NCI-H146 (cell line): Measurements from ENCODE around the gene MREG.
"Not testable (repeated sequence)": the region's sequence is repeated elsewhere in the genome, so short reads cannot be mapped to it uniquely, and the experiment has no call there.

Experiments used
- DNase-seq: peaks from one replicate; lab custom pipeline; 2025; lab: John Stamatoyannopoulos, UW

Gene MREG

DNA sequence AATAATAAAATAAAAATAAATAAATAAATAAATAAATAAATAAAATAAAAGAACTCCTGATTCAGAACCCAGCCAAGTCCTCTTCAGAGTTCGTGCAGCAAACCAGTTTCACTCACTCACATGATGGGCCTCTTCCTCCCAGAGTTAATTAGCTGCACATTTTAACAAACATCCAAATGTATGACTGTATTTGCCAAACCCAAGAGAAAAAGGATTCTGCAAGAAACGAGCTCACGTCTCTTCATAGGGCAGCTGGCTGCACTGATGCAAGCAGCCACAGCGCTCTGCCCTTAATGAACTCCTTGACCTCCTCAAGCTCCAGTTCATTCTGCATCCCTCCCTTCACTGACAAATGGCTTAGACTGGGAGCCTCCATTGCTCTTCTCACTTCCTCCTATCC lies 55.1 kb downstream of the MREG start:
- no peak for DNase-seq

DNA sequence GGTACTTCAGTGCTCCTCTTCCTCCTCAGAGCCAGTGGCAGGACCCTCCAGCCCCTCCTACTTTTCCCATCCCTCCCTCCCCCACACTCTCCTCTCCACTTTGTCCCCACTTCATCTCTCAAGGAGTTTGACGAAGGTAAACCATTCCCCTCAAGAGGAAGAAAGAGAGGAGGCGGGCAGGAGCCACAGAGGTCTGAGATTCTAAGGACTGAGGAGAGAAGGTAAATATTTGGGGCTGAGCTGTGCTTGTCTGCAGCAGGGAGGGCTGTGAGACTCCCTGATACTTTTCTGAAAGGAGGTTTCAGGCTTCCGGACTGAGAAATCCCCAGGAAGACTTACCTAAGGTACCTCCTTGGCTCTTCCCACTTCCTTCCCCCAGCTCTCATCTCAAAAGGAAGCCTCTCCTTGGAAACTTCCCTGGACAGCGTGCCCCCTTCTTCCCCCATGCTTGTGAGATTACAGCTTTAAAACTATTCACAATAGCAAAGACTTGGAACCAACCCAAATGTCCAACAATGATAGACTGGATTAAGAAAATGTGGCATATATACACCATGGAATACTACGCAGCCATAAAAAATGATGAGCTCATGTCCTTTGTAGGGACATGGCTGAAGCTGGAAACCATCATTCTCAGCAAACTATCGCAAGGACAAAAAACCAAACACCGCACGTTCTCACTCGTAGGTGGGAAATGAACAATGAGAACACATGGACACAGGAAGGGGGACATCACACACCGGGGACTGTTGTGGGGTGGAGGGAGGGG lies 55.8 kb downstream of the MREG start:
- not testable (repeated sequence) for DNase-seq

DNA sequence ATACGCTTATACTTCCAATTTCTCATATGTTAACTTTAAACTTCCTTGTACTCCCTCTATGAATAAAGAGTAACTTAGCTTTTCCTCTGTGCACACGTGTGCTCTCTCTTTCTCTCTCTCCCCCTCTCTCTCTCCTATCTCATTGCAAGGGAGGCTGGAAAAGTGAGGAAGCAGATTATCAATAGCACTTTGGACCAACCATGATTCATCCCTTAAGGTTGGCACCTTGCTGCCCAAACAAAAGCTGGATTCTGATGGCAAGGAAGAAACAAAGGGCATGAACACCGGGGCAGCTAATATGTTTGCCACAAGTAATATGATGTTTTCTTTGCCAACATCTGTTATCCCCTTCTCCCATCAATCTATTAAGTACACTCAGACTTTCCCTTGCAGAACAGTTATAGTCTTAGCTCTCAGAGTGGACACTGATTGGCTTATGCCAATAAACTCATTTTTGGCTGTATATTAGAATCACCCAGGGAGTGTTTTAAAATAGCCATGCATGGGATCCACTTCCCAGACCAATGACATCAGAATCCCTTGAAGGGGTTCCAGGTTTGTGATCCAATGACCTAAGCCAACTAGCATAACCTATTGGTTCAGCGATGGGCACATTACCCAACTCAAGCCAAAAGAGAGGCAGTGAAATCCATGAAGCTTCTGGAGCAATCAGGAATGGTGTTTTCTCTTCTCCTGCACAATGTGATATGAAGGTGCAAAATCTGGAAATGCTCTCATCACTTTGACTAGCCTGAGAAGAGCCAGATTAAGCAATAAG lies 60.3 kb downstream of the MREG start:
- no peak for DNase-seq

DNA sequence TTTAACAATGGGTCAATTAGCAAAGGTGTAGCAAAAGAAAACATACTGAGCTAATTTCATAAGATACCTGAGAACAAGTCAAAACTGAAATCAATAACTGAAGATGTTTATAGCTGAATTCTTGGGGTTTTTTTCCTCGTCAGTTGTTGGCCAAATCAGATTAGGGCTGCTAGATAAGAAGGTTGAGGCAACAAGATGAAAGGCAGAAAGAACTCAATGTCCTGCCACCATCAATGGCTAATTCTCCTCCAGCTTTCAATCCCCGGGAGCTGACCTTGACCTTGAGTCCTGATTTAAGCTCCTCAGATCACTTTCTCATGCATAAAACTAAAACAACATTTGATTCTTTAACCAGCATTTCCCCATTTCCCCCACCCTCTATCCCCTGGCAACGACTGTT lies 61.8 kb downstream of the MREG start:
- no peak for DNase-seq

GRCh38 chr2:215949991-215950404 lies 63.4 kb downstream of the MREG start:
- DNase-seq = peak; percentile 6

DNA sequence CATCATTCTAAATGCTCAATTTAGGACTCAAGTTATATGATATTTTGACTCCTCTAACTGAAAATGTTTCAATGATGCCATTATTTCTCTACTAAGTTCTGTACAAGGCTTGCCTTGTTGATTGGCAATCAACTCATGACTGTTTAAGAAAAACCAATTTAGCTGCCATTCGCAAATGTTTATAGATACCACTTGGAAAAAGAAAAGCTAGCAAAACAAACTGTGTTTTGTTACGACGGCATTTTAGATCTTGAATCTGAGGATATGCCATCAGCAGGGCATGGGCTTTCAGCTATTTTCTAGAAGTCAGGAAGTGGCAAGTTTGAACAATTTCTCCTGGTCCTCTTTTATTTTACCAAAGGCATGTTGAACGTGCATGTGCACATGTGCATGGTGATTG lies 65.3 kb downstream of the MREG start:
- DNase-seq = no peak

DNA sequence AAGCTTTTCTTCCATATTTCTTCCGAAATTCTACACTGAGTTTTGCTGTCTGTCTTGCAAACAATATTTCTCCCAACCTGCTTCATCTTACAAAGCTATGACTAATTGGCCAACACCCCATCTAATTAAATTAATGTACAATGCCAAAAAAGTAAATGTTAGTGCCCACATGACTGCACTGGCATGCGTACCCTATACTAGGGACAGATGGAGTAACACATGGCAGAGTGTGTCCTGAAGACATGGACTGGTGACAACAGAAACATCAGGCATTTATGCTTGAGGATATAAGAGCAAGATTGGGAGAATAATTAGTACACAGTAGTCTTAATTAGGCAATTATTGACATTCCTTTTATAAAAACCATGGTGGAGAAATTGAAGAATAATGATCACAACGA lies 66.8 kb downstream of the MREG start:
- no peak for DNase-seq

- no peak for DNase-seq
Observed at GRCh38 chr2:215942194-215942593, 71.2 kb downstream of the MREG start.

GRCh38 chr2:215941726-215942125 lies 71.6 kb downstream of the MREG start:
- DNase-seq = no peak

DNA sequence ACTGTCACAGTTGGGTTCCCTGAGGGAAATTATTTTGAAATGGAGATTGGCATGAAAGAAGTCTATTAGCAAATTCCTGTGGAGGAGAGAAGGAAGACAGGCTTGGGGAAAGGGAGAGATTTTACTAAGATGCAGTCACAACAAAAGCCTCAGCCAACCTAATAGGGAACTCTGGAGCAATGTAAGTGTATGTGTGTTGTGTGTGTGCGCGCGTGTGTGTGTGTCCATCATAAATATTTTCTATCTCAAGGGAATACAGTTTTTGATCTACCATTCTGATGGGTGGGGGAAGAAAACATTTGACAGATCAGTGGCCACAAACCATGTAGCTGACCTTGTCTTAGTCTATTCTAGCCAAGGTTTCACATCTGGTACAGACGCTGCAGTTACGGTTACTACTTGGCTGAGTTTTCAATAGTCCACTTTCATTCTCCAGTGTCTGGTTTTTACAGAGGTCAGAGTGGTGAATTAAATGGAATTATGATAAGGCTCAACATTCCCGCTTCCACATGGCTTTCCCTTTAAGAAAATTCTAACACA lies 72.6 kb downstream of the MREG start:
- DNase-seq = no peak

GRCh38 chr2:215937190-215937589 lies 76.2 kb downstream of the MREG start:
- DNase-seq = no peak

GRCh38 chr2:215933151-215933550 lies 80.2 kb downstream of the MREG start:
- no peak for DNase-seq

GRCh38 chr2:215931256-215931903 lies 82.0 kb downstream of the MREG start:
- DNase-seq = peak; percentile 40

DNA sequence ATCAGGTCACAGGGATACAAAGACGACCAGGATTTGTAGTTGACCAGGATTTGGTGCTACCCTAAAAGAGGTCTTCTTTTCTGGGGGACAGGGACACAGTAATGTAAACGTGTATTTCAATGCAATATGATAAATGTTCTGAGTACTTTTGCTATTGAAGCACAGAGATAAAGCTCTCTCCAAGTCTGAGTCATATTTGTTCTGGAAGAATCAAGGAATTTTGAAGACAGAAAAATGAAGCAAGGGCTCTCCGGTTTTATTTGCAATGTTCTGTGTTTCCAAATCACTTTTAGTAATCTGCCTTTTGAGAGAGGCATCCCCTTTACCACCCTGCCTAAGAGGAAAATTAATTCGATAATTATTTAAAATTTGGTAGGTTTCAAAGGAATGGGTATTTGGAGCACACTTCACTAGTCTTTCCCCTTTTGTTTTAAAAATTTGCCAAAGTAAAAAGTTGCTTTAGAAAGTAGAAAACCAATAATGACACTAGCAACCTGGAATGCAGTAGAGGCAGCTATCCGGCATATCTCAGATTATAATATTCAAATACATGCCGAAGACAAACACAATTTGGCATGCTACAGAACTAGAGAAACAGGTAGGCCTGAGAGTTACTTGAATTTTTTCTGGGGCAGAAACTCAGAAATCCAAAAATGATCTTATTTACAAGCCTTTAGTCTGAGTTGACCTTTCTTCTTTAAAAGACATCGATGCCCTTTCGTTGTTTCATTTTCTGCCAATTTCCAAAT lies 82.7 kb downstream of the MREG start:
- no peak for DNase-seq

DNA sequence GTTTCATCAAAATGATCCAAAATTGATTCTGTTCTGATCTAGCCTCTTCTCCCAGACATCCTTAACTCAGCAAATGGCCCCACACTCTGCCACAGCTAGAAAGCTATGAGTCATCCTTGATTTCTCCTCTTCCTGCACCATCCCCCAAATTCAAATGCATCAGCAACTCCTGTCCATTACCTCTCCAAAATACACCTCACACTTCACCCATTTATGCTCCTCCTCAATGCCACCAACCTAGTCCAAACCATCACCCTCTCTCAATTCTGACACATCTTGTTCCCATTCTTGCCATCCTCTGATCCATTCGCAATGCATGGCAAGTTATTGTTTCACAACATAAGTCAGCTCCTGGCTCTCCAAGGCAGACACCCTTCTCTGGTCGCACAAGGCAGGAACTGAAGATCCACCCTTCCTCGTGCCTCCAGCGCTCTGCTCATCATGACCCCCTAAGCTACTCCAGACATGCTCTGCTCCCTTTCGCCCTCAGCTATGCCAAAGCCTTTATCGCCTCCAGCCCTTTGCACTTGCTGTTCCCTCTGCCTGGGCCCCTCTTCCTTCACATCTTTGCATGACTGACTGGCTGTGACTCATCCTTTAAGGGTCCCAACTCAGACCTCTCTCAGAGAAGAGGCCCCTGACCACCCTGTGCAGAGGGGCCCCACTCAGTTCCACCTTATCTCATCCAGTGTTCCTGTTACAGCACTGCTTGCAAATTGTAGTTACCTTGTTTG lies 83.6 kb downstream of the MREG start:
- DNase-seq = no peak

GRCh38 chr2:215928086-215928485 lies 85.3 kb downstream of the MREG start:
- DNase-seq = no peak

DNA sequence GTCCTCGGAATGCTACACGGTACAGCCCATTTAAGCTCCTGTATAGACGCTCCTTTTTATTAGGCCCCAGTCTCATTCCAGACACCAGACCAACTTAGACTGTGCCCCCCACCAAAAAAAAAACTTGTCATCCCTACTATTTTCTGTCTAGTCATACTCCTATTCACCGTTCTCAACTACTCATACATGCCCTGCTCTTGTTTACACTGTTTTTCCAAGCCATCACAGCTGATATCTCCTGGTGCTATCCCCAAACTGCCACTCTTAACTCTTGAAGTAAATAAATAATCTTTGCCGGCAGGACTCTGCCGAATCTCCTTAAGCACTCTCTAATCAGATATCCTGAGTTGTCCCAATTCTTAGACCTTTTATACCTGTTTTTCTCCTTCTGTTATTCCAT lies 86.4 kb downstream of the MREG start:
- not testable (repeated sequence) for DNase-seq

DNA sequence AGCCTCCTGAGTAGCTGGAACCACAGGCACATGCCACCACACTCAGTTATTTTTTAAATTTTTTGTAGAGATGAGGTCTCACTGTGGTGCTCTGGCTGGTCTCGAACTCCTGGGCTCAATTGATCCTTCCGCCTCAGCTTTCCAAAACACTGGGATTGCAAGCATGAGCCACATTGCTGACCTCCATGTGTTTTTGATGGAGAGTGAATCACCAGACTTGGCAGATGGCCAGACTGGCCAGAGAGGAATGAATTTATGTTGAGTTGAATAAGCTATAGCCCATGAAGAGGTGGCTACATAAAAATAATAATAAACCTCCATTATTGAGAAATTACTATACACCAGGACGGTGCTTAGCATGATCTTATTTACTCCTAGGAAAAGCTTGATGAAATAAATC lies 91.5 kb downstream of the MREG start:
- DNase-seq = peak; percentile 28

DNA sequence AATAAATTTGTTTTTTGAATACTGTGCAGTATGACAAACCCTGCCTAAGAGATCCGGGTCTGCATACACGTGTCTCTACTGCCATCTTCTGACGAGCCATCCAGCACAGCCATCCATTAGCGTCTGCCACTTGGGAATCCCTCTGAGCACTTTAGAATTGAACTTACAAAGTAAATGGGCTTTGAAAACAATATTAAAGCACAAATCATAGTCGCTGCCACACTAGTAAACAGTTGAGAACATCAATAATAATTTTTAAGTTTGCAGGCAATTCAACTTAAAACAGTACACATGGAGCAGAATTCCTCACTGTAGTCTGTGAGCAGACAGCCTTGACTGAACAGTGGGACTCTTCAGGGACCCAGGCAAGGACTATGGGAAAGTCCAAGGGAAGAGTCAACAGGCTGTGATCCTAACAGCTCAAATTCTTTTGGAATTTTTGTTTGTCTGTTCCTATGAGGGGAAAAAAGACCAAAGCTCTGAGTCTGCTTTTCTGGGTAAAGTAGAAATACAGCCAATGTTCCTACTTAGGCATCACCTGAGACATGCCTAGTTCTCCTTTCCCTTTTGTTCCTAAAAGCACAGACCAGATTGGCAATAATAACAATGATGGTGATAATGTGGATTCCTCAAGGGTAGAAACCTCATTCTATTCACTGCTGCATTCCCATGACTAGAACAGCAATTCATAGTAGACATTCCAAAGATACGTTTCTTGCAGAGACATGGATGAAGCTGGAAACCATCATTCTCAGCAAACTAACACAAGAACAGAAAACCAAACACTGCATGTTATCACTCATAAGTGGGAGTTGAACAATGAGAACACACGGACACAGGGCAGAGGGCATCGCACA lies 92.9 kb downstream of the MREG start:
- DNase-seq = peak; percentile 59

DNA sequence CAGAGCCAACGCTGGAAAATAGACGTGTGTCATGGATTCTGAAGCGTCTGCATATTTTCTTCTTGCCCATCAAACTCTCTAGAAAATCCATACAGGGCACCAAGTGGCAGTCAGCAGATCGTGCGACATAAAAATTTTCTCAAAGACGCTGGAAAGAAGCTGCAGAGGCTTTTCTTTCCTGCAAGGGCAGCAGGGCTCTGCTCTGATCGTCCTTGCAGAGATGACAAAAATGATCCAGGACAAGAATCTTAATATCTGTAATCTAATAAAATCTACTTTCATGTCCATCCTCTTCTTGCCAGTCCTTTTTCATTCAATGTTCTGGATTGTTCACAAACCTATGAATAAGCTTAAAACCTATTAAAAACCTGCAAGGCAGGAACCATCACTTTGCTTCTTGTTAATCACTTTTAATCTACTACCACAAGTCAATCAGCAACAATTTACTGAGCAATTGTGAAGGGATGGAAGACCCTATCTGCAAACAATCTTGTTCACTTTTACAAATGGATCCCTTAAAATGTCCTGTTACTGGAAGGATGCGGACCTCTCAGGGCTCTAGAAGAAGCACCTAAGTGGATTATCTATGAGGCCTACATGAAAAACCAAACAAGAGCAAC lies 93.6 kb downstream of the MREG start:
- no peak for DNase-seq
